SK-N-SH treated with all-trans-retinoic acid at 6 μM for 48 hours (cell line): ENCODE measurements around the gene GNAQ.

Source experiments
- PPARA ChIP-seq: fragments of 250-450 bp; sonication (Bioruptor Pico); IDR thresholded peaks from 2 replicates; pipeline ENCODE4 v1.5.0; 2020; ENCODE audit warnings: mild to moderate bottlenecking, borderline replicate concordance
- TF ChIP-seq, protein P1 (sequence below): fragments of 250-450 bp; sonication (Bioruptor Pico); IDR thresholded peaks from 2 replicates; pipeline ENCODE4 v1.5.0; 2020; ENCODE audit warnings: mild to moderate bottlenecking, moderate library complexity
- TF ChIP-seq, protein P2 (sequence below): fragments of 250-450 bp; sonication (Bioruptor Pico); IDR thresholded peaks from 2 replicates; pipeline ENCODE4 v1.5.1; 2021; ENCODE audit warnings: mild to moderate bottlenecking, moderate library complexity

- no peak for TF ChIP-seq PPARA (CRISPR knock-in tag)
- TF ChIP-seq, protein P1, sequence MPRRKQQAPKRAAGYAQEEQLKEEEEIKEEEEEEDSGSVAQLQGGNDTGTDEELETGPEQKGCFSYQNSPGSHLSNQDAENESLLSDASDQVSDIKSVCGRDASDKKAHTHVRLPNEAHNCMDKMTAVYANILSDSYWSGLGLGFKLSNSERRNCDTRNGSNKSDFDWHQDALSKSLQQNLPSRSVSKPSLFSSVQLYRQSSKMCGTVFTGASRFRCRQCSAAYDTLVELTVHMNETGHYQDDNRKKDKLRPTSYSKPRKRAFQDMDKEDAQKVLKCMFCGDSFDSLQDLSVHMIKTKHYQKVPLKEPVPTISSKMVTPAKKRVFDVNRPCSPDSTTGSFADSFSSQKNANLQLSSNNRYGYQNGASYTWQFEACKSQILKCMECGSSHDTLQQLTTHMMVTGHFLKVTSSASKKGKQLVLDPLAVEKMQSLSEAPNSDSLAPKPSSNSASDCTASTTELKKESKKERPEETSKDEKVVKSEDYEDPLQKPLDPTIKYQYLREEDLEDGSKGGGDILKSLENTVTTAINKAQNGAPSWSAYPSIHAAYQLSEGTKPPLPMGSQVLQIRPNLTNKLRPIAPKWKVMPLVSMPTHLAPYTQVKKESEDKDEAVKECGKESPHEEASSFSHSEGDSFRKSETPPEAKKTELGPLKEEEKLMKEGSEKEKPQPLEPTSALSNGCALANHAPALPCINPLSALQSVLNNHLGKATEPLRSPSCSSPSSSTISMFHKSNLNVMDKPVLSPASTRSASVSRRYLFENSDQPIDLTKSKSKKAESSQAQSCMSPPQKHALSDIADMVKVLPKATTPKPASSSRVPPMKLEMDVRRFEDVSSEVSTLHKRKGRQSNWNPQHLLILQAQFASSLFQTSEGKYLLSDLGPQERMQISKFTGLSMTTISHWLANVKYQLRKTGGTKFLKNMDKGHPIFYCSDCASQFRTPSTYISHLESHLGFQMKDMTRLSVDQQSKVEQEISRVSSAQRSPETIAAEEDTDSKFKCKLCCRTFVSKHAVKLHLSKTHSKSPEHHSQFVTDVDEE = no peak
- TF ChIP-seq, protein P2, sequence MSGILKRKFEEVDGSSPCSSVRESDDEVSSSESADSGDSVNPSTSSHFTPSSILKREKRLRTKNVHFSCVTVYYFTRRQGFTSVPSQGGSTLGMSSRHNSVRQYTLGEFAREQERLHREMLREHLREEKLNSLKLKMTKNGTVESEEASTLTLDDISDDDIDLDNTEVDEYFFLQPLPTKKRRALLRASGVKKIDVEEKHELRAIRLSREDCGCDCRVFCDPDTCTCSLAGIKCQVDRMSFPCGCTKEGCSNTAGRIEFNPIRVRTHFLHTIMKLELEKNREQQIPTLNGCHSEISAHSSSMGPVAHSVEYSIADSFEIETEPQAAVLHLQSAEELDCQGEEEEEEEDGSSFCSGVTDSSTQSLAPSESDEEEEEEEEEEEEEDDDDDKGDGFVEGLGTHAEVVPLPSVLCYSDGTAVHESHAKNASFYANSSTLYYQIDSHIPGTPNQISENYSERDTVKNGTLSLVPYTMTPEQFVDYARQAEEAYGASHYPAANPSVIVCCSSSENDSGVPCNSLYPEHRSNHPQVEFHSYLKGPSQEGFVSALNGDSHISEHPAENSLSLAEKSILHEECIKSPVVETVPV (CRISPR knock-in tag) = no peak
Measured at GRCh38 chr9:78005231-78006002, 26.2 kb downstream of the GNAQ start.
